Stimulated activated CD4-positive, alpha-beta T cell treated with anti-CD3 and anti-CD28 coated beads, Interleukin-1b, Interleukin-23, amount 100 ng/mL, for 24 hours (primary cell): ENCODE data around the gene RBBP8.

Experiments
- DNase-seq, 4 experiments: peaks; one replicate each; pipeline ENCODE4 v3.0.0-alpha.2; 2020; ENCODE audit warnings: low read depth in 4 of 4, low spot score in 1 of 4

Gene RBBP8

DNA sequence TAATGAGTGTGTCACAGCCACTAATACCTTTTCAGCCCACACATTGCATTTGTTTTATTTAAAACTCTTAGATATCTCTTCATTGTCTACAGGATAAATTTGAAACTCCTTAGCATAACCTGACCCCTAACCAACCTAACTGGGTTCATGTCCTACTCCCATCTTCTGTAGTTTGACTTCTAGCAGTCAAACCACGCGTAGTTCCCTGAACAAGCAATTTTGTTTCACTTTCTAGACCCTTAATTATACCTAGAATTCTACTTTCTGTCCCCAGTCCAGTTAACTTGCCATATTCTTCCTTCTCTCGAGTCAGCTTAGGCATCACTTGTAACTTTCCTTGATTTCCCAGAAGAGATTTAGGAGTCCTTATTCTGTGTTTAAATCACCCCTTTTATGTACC, 55.1 kb downstream of the RBBP8 start:
- no peak for DNase-seq

- no peak for DNase-seq
These were observed 65.2 kb downstream of the RBBP8 start for GRCh38 chr18:22998344-22998743.

GRCh38 chr18:22999212-22999611, 66.1 kb downstream of the RBBP8 start:
- no peak for DNase-seq

GRCh38 chr18:22999647-23000046, 66.5 kb downstream of the RBBP8 start:
- no peak for DNase-seq

GRCh38 chr18:23003289-23003688, 70.2 kb downstream of the RBBP8 start:
- DNase-seq = no peak

GRCh38 chr18:23012249-23012648, 79.1 kb downstream of the RBBP8 start:
- DNase-seq = no peak

- no peak for DNase-seq
These were observed 87.6 kb downstream of the RBBP8 start for GRCh38 chr18:23020555-23021294.

- no peak for DNase-seq
These were observed 88.5 kb downstream of the RBBP8 start for GRCh38 chr18:23021623-23022022.

DNA sequence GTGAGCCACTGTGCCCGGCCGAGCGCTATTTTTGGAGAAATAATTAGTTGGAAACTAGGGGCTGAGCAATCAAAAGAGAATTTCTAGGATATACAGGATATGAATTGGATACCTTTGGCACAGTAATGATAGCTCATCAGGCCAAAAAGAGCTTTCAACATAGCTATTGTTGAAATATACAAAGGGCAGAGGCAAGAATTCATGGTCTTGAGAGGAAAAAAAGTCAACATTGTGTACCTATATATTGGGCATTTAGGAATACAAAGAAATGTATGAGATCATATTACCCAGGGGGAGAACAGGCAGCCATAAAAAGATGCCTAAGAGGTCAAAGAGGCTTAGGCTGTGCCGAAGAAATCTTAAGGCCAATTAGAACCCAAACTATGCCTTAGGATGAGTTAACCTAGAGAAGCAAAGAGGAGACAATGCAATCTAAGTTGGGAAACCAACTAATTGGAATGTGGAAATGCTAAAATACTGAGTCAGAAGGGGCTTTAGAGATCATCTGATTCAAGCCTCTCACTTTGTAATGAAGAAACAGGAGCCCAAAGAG, 99.0 kb downstream of the RBBP8 start:
- DNase-seq = no peak

DNA sequence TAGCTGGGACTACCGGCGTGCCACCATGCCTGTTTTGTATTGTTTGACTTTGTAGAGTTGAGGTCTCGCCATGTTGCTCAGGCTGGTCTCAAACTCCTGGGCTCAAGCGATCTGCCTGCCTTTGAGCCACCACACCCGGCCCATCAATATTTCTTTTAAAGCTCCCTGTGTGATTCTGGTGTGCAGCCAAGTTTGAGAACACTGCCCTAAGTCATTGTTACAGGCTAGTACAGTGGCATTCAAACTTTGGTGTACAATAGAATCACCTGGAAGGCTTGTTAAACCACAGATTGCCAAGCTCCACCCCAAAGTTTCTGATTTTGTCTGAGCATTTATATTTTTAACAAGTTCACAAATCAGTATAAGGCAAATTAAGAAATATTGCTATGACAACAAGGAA, 99.9 kb downstream of the RBBP8 start:
- DNase-seq = no peak

DNA sequence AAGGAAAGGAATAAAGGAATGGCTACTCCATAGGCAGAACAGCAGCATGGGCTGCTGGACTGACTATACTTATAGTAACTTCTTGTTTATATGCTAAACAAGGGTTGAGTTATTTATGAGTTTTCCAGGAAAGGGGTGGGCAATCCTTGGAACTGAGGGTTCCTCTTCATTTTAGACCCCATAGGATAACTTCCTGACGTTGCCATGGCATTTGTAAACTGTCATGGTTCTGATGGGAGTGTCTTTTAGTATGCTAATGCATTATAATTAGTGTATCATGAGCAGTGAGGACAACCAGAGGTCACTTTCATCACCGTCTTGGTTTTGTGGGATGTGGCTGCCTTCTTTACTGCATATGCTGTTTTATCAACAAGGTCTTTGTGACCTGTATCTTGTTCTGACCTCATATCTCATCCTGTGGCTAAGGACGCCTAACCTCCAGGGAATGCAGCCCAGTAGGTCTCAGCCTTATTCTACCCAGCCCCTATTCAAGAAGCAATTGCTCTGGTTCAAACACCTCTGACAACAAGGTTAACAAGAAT, 103.6 kb downstream of the RBBP8 start:
- no peak for DNase-seq

DNA sequence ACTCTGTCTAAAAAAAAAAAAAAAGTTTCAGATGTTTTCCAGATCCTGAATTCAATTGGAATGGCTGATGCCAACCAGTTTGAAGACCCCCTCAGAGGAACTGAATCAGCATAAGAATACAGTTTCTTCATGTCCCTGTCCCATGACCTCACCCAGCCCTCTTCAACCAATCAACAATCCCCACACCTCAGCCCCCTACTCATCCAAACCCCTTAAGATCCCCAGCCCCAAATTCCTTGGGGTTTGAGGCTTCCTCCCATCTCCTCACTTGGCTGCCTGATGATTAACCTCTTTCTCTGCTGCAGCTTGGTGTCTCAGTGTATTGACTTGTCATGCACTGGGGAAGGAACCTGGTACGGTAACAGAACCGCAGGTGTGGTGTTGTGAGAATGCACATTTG, 104.5 kb downstream of the RBBP8 start:
- DNase-seq = no peak

DNA sequence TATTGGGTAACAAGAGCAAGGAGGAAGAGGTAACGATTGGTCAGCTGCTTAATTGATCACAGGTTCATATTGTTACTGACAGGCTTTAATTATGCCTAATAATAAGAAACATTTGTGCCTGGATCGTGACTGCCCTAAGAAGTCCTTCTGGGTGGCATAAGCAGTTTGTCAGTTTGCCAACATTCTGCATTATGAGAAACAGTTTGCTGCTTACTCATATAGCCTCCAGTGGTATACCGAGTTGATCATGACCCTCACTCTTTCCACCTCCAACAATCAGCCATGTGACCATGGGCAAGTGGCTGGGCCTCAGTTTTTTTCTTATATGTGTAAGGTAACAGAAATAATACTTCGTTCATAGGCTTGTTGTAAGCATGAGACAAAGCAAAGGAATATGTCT, 105.6 kb downstream of the RBBP8 start:
- DNase-seq = no peak

GRCh38 chr18:23042133-23042532, 109.0 kb downstream of the RBBP8 start:
- no peak for DNase-seq

GRCh38 chr18:23043803-23044376, 110.8 kb downstream of the RBBP8 start:
- DNase-seq = no peak

- no peak for DNase-seq
These were observed 116.7 kb downstream of the RBBP8 start for GRCh38 chr18:23049698-23050373.

GRCh38 chr18:23053776-23054457, 120.8 kb downstream of the RBBP8 start:
- DNase-seq = no peak

- DNase-seq = no peak
These were observed 121.4 kb downstream of the RBBP8 start for GRCh38 chr18:23054553-23054952.

GRCh38 chr18:23056315-23056714, 123.2 kb downstream of the RBBP8 start:
- DNase-seq = no peak

- DNase-seq = no peak
These were observed 124.0 kb downstream of the RBBP8 start for GRCh38 chr18:23057096-23057495.

DNA sequence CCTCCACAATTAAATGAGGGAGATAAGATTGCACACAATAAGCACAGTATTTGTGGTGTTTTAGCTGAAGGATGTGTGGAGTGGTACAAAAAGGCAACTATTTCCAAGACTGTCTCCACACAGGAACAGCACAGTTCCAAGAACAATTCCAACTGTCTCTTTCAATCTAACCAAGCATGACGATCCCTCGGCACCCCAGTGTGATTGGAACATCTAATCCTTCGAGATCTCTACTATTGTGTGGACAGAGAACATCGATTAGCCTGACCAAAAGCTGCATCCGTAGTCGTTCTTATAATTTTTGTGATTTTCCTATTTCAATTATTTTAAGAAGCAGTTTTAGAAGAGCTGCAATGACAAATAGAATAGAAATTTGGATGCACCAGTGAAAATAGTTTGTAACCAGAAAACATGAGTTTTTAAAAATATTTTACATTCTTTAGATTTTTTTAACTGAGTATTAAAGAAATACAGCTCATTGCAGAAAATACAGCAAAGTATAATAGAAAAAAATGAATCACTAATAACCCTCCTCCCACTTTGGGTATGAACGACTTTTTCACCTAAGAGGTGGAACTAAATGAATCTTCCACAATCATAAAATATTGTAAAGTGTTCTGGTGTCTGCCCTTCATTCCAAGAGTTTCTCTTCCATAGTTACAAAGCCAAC, 125.8 kb downstream of the RBBP8 start:
- no peak for DNase-seq
